GM12874 (cell line): ENCODE data around the gene ALK.

Experiments used
- TF ChIP-seq, protein P1 (sequence below): IDR thresholded peaks from 2 replicates; pipeline ENCODE4 v1.5.1; 2011; ENCODE audit warnings: low read depth, mild to moderate bottlenecking, control low read depth, low read length, moderate library complexity; ENCODE audit not compliant: insufficient read depth

ALK gene

DNA sequence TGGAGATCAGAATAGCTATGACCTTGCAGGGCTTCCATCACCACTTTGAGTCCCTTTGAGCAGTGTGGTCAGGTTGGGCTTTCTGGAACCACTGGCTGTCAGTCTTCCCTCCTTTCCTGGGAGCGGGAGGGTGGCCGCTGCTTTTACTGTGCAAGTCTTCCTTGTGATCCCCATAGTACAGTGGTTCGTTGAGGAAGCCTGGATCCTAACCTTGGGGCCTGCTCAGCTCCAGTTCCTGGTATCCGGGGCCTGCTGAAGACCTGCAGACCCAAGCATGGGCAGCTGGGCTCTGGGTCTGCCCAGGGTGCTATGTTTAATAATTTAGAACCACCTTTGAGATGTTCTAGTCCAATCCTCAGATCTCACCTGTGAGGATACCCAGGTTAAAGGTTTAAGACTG is 702.0 kb downstream of the ALK start:
- TF ChIP-seq, protein P1, sequence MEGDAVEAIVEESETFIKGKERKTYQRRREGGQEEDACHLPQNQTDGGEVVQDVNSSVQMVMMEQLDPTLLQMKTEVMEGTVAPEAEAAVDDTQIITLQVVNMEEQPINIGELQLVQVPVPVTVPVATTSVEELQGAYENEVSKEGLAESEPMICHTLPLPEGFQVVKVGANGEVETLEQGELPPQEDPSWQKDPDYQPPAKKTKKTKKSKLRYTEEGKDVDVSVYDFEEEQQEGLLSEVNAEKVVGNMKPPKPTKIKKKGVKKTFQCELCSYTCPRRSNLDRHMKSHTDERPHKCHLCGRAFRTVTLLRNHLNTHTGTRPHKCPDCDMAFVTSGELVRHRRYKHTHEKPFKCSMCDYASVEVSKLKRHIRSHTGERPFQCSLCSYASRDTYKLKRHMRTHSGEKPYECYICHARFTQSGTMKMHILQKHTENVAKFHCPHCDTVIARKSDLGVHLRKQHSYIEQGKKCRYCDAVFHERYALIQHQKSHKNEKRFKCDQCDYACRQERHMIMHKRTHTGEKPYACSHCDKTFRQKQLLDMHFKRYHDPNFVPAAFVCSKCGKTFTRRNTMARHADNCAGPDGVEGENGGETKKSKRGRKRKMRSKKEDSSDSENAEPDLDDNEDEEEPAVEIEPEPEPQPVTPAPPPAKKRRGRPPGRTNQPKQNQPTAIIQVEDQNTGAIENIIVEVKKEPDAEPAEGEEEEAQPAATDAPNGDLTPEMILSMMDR, result no peak

DNA sequence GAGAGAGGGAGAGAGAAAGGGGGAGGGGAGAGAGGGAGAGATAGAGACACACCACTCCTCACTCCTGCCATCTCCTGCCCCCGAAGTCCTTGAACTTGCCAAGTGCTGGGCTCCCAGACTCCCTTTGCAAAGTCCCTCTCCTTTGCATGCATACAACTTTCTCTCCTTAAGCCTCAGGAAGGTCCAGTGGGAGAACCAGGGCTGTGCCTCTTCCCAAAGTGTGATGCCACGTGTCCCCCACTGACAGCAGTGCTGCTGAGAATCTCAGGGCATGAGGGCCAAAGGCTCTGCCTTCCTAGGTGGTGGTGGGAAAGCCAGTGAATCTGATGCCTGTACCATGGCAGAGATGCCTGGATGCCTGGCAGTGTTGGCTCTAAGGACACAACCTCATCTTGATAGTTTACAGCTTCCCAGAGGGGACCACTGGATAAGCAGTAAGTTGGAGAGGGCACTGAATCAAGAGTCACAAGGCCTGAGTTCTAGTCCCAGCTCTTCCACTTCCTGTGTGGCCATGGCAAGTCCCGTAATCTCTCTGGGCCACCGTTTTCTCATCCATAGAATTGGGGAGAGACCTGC is 702.7 kb downstream of the ALK start:
- TF ChIP-seq, protein P1, result no peak

DNA sequence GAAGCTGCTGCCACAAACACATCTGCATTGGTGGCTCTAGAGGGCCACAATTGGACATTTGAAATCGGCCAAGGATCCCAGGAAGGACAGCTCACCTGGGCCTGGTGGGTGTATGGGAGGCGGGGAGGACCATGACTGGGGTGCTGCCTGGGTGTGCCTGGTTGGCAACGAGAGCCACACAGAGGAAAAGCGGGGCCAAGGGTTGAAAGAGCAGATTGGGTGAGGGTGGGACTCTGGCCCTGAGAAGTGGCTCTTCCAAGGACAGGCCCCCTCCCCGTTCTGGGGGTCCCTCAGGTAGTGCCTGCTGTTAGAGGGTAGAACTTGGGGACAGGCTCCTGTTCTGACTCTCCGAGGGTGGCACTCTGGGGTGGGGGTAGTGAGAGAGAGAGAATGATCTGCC is 703.3 kb downstream of the ALK start:
- TF ChIP-seq, protein P1, result no peak

DNA sequence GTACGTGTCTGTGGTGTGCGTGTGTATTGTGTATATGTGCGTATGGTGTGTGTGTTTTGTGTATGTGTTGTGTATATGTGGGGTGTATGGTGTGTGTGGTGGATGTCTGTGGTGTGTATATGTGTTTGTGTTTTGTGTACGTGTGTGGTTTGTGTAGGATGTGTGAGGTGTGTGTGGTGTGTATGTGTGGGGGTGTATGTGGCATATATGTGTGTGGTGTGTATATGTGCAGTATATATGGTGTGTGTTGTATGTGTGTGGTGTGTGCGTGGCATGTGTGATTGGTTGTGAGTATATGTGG is 704.8 kb downstream of the ALK start:
- TF ChIP-seq, protein P1, result no peak

DNA sequence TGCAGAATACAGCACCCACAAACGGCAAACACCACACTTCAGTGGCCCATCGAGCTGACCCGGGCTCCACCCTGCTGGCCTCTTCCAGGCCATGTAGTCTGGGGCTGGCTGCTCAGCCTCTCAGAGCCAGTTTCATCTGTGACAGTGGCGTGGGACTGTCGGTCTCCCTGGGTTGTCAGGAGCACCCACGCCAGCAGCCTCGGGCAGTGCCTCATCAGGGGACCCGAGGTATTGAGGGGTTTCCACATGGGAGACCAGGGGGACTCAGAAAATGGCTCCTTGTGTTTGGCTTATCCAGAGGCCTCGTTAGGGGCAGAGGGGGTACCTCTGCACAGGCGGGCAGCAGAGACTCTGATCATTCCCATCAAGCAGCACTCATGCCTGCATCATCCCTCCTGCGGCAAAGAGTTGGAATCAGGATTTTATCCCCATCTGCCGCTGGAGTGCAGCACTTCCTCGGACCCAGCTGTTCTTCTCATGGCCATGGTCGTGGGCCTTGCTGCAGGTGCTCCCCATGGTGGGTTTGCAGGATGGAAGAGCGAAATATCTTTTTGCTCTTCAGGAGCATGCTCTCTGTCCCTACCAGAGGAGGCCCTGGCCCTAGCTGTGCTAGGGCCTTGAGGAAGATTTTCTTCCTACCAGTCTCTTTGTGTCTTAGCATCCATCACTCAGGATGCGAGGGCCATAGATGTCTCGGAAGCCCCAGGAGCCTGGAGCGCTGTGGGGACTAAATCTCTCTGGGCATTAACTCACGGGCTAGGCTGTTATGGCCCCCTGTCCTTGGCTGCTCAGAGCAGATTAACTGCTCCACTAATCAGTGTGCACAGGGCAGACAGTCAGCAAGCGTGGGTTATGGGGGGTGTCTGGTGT is 705.4 kb downstream of the ALK start:
- TF ChIP-seq, protein P1, result no peak

DNA sequence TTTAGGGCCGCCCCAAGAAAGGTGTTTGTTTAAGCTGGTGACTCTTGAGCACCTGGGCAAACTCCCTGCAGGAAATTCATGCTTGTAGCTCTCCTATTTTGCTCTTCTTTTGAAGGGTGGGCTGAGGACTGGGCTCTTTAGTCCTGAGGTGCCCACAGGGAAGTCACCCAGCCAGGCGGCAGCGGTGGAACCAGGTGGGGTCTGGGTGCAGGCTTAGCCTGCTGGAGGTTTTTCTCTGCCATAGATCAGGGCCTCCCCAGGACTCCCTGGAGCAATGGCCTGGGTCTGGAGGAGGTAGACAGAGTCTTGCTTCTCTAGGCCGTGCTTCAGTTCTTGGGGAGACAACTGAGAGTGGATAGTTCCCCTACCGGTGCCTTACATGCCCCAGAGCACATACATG is 706.3 kb downstream of the ALK start:
- TF ChIP-seq, protein P1, result no peak

DNA sequence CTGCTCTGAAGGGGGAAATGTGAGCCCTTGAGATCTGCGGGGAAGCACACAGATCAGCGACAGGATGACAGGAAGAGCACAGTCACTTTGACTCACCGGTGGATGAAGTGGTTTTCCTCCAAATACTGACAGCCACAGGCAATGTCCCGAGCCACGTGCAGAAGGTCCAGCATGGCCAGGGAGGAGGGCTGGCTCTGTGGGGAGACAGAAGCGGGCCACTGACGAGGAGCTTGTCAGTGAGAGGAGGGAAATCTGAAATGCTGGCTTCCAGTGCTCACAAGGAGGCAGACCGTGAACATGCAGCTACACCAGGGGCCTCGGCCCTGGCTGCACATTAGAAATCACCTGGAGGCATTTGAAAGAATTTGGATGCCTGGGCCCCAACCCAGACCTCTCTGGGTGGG is 707.5 kb downstream of the ALK start:
- TF ChIP-seq, protein P1, result no peak
